ENCODE measurements around the gene MAP2K3.

- no peak for TF ChIP-seq CTCF (IDR thresholded peaks at IDR 0.05)
- TF ChIP-seq POLR2A (IDR thresholded peaks at IDR 0.05), result no peak
- TF ChIP-seq EP300 (IDR thresholded peaks at IDR 0.05; ENCODE audit: low read depth), result no peak
Measured at GRCh38 chr17:21263376-21263775, 21.1 kb upstream of the MAP2K3 start.

Data from transverse colon (tissue), 3 donors.